ENCODE results near the gene KANSL1L.

The KANSL1L gene

DNA sequence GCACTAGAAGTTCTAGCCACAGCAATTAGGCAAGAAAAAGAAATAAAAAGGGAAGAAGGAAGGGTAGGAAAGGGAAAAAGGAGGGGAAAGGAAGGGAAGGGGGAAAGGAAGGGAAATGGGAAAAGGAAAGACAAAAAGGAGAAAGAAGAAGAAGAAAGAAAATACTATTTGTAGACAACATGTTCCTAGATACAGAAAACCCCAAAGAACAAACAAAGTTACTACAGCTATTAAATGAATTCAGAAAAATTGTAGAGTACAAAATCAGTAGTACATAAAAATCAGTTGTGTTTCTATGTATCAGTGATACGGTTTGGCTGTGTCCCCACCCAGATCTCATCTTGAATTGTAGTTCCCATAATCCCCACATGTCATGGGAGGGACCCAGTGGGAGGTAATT is 116.5 kb downstream of the KANSL1L start:
- DNase-seq (ENCODE audit: low read depth), result no peak
- no peak for TF ChIP-seq POLR2A (IDR thresholded peaks at IDR 0.05; ENCODE audit: extremely low read depth, insufficient read length)
- TF ChIP-seq MYC (IDR thresholded peaks at IDR 0.05; ENCODE audit: low read depth, low read length), result no peak
- TF ChIP-seq, protein P1, sequence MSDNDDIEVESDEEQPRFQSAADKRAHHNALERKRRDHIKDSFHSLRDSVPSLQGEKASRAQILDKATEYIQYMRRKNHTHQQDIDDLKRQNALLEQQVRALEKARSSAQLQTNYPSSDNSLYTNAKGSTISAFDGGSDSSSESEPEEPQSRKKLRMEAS (IDR thresholded peaks at IDR 0.05; ENCODE audit: low read depth, low read length), result no peak
- H3K4me3 ChIP-seq (ENCODE audit: low read depth, low read length), result no peak overlapping the region

DNA sequence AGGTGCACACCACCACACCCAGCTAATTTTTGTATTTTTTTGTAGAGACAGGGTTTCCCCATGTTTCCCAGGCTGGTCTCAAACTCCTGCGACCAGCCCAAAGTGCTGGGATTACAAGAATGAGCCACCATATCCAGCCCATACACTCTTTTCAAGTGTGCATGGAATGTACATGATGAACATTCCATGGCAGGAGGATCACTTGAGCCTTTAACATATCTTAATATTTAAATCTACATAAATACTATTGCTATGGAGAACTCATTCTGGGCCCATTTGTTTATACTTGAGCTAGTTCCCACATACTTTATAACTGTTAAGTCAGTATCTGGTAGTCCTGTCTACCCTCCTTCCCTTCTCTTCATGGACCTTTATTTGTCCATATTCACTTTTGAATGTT is 120.3 kb downstream of the KANSL1L start:
- H3K4me3 ChIP-seq (ENCODE audit: low read depth, low read length), result no peak overlapping the region
- no peak for DNase-seq (ENCODE audit: low read depth)
- no peak for TF ChIP-seq POLR2A (IDR thresholded peaks at IDR 0.05; ENCODE audit: extremely low read depth, insufficient read length)
- TF ChIP-seq MYC (IDR thresholded peaks at IDR 0.05; ENCODE audit: low read depth, low read length), result no peak

DNA sequence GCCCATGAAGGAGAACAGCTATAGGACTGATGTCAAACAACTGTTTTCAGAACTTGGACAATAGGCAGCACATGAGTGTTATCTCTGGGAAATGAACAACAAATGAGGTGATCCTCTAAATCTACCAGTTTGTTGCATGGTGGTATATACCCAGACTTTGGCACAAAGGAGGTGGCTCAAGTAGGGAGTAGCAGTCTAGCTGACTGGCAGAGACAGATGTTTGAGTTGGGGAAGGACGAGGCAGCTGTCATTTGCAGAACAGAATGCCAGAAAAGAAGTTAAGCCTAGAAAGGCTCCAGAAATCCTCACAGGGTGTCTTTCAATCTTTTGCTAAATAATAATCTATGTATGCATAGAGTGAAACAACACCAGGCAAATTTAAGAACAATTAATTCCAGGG is 121.4 kb downstream of the KANSL1L start:
- H3K4me3 ChIP-seq (ENCODE audit: low read depth, low read length), result no peak overlapping the region
- TF ChIP-seq, protein P2, sequence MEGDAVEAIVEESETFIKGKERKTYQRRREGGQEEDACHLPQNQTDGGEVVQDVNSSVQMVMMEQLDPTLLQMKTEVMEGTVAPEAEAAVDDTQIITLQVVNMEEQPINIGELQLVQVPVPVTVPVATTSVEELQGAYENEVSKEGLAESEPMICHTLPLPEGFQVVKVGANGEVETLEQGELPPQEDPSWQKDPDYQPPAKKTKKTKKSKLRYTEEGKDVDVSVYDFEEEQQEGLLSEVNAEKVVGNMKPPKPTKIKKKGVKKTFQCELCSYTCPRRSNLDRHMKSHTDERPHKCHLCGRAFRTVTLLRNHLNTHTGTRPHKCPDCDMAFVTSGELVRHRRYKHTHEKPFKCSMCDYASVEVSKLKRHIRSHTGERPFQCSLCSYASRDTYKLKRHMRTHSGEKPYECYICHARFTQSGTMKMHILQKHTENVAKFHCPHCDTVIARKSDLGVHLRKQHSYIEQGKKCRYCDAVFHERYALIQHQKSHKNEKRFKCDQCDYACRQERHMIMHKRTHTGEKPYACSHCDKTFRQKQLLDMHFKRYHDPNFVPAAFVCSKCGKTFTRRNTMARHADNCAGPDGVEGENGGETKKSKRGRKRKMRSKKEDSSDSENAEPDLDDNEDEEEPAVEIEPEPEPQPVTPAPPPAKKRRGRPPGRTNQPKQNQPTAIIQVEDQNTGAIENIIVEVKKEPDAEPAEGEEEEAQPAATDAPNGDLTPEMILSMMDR (IDR thresholded peaks at IDR 0.05; ENCODE audit: low read depth, low read length), result no peak
- TF ChIP-seq, protein P1 (IDR thresholded peaks at IDR 0.05; ENCODE audit: low read depth, low read length), result no peak
- TF ChIP-seq POLR2A (IDR thresholded peaks at IDR 0.05; ENCODE audit: extremely low read depth, insufficient read length) (no peak), MYC (IDR thresholded peaks at IDR 0.05; ENCODE audit: low read depth, low read length) (no peak)
- DNase-seq (ENCODE audit: low read depth), result no peak

DNA sequence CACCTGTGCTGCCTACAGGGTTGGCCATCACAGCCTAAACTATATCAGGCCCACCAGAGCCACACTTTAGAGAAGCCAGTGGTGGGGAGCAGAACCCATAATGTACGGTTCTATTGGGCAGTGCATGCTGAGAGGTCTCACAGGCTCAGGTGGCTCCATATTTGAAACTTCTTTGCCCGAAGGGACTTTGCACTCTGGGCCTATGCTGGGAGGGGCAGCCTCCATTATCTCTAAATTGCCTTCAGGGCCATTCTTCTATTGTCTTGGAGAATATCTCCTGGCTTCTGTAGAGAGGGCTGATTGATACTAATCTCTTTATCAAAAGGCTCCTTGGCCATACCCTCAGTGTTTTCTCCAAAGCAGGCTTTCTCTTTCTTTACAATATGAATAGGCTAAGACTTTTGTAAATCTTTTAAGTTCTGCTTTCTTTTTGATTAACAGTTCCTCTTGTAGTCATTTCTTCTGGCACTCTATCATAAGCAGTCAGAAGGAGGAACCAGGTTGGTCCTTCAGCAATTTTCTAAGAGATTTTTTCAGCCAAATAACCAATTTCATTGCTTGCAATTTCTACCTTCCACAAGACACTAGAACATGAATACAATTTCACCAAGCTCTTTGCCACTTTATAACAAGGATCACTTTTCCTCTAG is 124.2 kb downstream of the KANSL1L start:
- no peak for DNase-seq (ENCODE audit: low read depth)
- no peak overlapping the region for H3K4me3 ChIP-seq (ENCODE audit: low read depth, low read length)
- TF ChIP-seq, protein P2 (IDR thresholded peaks at IDR 0.05; ENCODE audit: low read depth, low read length), result no peak
- TF ChIP-seq, protein P1 (IDR thresholded peaks at IDR 0.05; ENCODE audit: low read depth, low read length), result no peak
- TF ChIP-seq POLR2A (IDR thresholded peaks at IDR 0.05; ENCODE audit: extremely low read depth, insufficient read length) (no peak), MYC (IDR thresholded peaks at IDR 0.05; ENCODE audit: low read depth, low read length) (no peak)

DNA sequence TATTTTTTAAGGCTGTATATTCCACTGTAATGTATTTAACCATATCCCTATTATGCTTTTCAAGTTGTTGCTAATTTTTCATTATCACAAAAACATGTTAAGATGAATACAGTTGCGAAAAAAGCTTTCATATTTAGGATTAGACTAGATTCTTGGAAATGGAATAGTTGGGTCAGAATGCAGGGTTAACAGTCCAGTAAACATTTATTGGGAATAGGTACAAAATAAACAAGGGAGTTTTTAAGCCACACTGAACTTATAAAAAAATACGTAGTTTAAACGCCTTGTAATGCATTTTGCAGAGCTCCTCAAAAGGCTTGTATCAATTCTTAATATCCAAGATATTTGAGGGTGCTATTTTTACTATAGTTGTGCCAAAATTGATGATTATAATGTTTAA is 133.1 kb downstream of the KANSL1L start:
- DNase-seq (ENCODE audit: low read depth), result no peak
- H3K4me3 ChIP-seq (ENCODE audit: low read depth, low read length), result no peak overlapping the region
- TF ChIP-seq, protein P2 (IDR thresholded peaks at IDR 0.05; ENCODE audit: low read depth, low read length), result no peak
- TF ChIP-seq, protein P1 (IDR thresholded peaks at IDR 0.05; ENCODE audit: low read depth, low read length), result no peak
- no peak for TF ChIP-seq MYC (IDR thresholded peaks at IDR 0.05; ENCODE audit: low read depth, low read length)
- no peak for TF ChIP-seq POLR2A (IDR thresholded peaks at IDR 0.05; ENCODE audit: extremely low read depth, insufficient read length)

DNA sequence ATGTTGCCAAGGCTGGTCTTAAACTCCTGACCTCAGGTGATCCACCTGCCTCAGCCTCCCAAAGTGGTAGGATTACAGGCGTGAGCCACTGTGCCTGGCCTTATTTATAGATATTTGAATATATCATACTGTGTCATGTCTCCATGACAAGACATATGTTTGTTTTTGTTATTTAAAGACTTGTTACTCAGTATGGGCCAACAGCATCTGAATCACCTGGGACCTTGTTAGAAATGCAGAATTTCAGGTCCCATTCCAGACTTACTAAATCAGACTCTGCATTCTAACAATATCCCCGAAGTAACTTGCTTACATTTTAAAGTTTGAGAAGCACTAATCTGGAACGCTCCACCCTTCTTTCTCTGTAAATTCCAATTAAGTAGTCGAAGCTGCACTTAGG is 135.5 kb downstream of the KANSL1L start:
- DNase-seq (ENCODE audit: low read depth), result no peak
- H3K4me3 ChIP-seq (ENCODE audit: low read depth, low read length), result no peak overlapping the region
- TF ChIP-seq, protein P2 (IDR thresholded peaks at IDR 0.05; ENCODE audit: low read depth, low read length), result no peak
- no peak for TF ChIP-seq POLR2A (IDR thresholded peaks at IDR 0.05; ENCODE audit: extremely low read depth, insufficient read length)
- TF ChIP-seq MYC (IDR thresholded peaks at IDR 0.05; ENCODE audit: low read depth, low read length), result no peak
- TF ChIP-seq, protein P1 (IDR thresholded peaks at IDR 0.05; ENCODE audit: low read depth, low read length), result no peak

Measured in NB4 (cell line).